ENCODE results near the gene CHN2.

The CHN2 gene

DNA sequence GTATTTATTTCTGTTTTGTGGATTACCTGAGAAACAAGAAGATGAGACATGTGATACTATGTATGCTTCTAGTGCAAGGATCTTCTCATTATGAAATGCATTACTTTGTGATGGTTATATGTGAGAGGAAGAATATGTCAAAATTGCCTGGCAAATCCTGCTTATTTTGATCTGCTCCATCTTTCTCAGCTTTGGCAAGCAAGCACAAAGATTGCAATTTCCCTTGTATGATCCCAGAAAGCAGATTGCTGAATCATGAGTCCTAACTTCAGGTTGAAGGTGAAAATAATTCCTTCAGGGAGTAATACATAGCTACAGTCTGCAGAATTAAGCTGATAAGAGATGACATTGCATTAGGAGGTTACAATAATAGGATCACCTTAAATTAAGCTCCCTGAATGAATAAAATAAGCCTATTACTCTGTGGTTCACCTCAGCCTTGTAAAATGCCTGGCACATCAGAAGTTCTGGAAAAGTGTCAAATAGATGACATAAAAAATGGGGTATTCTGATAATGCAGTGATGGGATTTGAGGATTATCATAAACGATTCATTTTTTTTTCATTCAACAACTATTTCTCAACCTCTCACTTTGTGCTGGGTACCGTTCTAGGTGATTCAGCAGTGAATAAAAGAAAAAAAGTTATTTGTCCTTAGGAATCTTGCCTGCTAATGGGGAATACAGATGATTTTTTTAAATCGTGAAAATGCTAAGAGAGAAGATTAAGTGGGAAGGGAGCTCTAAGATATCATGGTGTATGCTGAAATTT lies 120.7 kb downstream of the CHN2 start:
- no peak for DNase-seq

DNA sequence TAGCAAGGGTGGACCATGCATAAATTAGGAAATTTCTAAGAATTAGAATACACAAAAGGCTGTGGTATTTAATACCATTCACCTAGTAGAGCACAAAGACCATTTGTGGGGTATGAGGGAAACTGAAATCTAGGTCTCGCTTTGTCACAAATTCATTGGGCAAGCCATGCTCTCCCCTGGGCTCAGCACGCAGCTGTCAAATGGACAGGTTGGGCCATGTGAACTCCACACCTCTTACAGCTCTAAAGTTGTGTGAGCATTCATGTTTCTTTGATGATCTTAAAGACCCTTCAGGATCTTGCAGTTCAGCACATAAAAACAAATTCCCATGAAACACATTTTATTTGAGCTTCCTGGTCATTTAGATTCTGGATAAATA lies 121.3 kb downstream of the CHN2 start:
- DNase-seq, result no peak

DNA sequence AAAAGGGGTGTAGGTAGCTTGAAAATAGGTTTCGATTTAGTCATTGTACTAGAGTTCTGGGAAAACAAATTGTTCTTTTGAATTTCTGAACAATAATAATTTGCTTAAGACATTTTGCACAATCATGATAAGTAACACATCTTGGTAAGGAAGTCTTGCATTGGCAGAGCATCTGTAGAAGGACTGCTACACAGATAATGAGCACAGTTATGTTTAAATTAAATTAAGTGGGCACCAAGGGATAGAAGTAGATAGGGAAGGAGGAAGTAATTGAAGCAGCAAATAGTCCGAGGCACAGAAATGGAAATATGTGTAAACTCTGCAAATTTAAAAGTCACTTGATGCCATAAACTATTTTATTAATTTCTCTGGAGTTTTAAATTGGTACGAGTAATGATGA lies 122.4 kb downstream of the CHN2 start:
- DNase-seq, result no peak

DNA sequence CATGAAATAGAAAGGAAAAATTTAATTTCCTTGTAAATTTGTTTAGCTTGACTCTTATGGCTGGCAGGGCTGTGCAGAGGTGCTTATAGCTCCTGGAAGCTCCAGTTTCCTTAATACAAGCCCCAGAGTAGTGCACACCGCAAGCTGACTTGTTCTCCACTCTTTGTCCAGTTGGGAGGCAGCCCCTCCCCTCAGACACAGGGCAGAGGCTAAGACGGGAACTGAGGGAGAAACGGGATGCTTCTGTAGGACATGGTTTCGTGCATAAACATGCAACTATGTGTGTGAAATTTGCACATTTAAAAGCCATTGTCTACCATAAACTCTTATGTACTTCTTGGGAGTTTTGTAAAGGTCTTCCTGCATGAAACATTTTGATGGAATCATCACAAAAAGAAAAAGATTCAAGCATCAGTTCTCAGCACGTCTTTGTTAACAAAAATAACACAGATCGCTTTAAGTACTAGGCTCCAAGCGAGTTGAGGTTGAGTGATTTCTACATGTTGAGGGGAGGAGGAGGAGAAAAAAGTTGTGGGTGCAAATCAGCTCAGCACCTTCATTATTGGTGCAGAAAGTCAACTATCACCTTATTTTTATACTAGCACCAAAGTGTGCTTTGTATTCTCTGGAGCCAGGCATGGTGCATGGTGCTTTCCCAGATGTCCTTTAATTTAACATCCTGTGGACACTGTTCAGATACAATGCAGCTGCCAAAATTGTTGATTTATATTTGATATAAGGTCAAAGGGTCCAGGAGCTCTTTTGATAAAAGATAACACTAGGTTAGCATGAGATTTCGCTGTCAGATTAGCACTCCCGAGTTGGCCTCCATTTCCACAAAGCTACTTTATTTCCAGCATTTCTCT lies 124.5 kb downstream of the CHN2 start:
- no peak for DNase-seq

DNA sequence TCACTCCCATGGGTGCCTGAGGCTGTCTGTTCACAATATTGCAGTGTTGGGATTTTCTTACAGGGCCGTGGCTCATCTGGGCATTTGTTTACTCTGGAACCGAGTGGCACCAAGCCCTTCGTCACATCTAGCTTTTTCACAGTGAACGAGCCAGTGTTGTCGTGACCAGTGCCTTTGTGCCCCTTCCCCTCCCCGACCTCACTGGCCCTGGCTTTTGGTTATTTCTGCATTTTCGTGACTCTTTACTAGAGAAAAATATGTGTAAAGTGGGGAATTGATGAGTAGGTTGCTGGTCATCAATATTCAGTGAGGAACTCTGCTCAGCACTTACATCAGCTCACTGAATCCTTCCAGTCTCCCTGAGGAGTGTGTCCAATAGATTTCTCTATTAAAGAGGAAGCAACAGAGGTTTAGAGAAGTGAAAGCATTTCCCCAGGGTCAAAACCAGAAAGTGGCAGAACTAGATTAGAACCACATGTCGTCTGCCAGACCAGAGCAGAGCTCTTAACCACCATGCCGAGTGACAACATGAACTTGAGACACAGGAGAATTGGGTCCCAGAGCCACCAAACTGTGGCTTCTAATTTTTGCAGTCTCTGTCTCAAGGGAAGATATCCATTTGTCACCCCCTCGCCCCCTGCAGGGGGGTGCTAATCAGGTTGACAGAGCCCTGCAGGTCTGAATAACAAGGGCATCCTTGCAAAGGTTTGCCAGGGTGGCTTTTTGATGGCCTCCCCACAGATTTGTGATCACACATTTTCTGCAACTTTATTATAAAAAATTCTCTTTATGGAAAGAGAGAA lies 125.3 kb downstream of the CHN2 start:
- peak; percentile 8 to 38 for DNase-seq

DNA sequence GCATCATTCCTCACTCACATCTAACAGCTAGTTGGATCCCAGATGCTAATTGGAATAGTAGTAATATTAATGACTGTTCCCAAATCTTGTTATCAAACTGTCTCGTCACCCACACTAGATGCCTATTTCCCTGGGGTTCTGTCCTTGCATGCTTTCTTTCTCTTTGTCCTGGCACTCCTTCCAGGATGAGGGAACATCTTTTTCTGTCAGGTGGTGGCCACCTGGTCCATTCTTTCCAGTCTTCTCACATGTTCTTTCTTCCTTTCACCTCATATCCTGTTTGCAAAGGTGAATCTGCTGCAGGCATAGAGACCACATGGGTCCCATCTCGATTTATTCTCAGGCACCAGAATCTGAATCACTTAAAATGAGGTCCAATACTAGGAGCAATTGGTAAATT lies 126.0 kb downstream of the CHN2 start:
- no peak for DNase-seq

DNA sequence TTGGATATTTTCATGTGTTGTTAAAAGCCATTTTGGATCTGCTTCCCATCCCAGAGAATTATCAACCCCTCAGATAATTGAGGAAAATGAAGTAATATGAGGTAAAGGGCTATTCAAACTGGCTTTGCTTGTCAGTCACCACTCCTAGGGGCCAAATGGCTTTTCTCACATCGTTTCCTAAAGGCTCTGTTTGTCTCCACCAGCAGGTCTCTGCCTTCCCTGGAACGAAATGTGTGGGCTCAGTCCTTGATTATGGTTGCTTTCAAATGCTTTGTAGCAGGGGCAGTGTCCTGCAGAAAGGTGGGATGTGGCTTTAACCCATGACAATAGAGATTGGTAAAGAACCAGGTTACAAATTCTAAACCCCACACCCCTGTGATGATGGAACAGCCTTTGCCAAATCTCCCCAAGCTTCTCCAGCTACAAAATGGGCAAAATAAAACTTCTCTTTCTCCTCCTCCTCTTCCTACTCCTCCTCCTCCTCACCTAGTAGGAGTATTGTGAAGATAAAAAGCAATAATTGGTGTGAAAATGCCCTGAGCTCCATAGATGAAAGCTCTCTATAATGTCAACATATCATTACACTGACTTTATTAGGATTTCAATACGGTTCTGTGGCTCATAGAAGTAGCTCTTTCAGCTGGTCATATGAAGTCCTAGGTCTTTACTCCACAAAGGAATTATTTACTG lies 127.6 kb downstream of the CHN2 start:
- DNase-seq, result no peak

DNA sequence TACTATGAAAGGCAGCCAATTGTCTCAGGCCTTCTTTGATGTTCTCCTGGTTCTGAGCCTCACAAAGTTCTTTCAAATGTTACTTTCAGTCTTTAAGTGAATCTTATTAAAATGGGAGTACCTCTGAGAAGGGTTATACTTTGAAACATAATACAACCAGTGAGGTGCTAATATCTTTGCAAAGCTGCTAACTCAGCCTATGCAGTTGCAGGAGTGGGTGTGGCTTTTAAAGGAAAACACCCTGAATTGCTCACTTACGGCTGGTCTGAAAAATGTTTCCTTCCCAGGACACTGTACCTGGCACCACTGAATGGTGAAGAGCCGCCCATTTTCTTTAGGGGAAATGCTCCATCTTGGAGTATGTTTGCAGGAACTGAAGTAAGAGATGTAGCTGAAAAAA lies 130.9 kb downstream of the CHN2 start:
- DNase-seq, result no peak

DNA sequence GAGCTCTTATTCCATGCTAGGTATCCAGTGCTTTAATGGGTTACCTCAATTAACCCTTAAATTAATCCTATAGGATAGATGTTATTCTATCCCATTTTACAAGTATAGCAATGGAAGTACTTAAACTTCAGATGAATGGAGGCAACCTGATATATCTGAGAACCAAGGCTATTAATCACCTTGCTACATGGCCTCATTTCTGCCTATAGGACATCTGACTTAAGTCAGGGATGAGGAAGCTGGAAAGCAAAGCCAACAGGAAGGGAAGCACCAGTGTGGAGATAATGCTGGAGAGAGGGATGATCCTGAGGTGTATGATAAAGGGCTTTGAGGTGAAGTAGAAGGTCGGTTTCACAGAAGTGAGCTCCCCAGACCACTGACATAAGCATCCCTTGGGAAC lies 132.3 kb downstream of the CHN2 start:
- DNase-seq, result no peak

DNA sequence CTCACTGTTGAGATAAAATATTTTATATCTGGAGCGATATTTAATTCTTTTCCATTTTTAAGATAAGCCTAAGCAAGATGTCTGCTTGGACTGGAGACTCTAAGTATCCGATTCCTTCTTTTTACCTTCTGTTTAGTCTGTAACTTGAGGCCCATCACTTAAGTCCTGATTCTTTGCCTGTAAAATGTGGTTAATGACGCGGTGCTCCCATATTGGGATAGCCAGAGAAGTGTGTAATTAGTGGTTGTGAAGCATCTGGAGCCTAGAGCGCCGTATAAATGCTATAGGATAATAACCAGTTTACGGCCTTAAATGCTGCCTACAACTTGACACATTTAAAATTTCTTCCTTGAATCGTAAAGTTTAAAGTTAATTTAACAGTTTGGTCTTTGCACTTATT lies 132.9 kb downstream of the CHN2 start:
- DNase-seq, result no peak

DNA sequence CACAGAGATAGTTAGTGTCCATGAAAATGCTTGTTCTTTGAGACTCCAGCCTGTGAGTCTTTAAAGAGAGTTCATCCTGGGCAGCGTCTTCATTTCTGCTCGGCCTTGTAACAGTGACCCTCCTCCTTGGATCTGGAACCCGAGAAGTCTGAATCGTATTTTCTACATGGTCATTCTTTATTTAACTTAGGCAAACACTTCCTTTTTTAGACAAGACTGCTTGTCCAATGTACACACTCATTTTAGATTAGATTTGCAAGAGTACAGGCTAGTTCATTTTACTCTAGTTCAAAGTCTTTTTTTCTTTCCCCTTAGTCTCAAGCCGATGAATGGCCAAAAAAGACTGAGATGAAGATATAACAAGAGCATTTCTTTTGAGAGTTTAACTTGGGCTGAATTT lies 133.5 kb downstream of the CHN2 start:
- no peak for DNase-seq

DNA sequence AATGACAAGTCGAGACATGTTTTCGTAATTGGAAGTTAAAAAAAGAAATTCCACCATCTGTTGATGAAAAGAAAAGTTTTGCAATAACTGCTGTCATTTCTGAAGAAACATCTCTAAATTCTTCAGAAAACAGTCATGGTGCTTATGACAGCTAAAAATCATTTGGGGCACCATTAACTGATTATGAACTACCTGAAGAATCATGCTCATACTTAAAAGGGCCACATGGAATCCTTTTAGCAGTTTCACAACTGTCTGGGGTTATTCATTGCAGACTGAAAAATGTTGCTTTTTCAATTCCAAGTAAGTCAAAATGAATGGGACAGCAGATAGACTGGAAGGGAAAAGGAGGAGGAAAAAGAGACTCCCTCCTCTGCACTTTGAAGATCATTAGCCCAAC lies 134.2 kb downstream of the CHN2 start:
- no peak for DNase-seq

DNA sequence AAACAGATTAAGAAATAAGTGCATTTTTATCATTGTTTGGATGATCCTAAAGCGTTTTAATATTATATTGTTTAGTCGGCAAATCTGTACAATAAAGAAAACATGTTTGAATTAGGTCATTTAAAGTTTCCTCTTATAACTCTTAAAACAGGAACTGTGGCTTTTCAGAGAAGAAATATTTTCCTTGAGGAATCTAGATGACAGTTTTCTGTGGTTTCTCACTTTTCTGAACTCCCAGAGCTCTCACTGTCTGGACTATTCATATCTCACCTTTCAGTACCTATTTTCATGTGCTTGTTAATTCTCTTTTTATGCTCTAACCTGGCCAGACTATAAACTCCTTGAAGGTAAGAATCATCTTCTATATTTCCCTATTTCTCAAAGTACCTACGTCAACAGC lies 135.1 kb downstream of the CHN2 start:
- no peak for DNase-seq

DNA sequence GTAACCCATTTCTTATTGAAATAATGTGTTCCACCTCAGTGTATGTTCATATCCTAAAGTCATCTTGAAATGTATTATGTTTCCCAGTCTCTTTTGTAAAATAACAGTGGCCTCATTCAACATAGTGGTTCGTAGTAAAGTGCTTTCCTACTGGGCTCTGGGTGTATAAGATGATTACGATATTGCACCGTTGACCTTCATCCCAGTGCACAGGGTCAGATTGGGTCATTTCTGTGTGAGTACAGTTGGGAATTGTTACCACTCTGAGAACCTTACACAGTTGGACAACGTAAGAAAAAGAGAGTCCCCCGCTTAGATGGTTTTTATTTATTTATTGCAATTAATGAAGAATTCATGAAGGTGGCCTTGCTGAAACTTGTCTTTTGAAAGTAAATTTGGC lies 135.6 kb downstream of the CHN2 start:
- DNase-seq, result no peak

DNA sequence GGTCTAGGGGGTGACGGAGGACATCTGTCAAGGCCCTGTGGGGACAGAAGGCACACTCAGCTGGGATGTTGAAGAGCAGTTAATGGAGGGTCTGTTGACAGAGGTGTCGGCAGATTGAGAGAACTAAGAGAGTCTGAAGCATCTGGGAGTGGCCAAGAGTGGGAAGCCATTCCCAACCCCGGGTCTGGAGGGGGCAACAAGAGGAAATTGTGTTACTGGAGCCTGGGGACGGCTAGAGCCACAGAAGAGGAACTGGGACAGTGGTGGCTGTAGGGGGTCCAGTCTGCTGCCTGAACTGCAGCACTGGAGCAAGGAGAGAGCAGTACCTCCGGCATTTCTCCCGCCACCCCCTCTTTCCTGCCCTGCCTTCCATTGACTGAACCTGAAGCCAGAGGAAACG lies 136.6 kb downstream of the CHN2 start:
- no peak for DNase-seq

DNA sequence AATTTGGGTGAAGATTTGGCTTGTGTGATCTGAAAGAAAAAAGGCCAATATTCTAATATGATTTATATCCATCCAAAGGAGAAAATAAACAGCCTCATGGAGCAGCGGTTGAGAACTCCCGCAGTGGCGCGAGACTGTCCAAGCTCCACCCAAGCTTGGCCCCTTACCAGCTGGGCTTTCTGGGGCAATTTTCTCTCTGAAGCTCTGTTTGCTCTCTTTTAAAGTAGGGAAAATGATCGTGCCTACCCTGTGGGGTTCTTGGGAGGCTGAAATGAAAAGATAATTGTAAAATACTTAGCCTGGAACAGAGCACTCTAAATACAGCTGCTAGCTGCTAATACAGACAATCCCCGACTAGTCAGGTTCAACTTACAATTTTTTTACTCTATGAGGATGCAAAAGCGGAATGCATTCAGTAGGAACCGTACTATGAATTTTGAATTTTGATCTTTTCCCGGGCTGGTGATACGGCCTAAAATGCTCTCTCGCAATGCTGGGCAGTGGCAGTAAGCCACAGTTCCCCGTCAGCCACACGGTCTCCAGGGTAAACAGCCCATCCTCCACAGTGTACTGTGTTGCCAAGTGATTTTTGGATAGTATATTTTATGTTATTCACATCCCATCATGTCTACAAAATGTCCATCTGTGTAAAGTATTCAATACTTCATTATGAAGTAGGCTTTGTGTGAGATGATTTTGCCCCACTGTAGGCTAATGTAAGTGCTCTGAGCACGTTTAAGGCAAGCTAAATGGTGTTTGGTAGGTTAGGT lies 137.7 kb downstream of the CHN2 start:
- no peak for DNase-seq

DNA sequence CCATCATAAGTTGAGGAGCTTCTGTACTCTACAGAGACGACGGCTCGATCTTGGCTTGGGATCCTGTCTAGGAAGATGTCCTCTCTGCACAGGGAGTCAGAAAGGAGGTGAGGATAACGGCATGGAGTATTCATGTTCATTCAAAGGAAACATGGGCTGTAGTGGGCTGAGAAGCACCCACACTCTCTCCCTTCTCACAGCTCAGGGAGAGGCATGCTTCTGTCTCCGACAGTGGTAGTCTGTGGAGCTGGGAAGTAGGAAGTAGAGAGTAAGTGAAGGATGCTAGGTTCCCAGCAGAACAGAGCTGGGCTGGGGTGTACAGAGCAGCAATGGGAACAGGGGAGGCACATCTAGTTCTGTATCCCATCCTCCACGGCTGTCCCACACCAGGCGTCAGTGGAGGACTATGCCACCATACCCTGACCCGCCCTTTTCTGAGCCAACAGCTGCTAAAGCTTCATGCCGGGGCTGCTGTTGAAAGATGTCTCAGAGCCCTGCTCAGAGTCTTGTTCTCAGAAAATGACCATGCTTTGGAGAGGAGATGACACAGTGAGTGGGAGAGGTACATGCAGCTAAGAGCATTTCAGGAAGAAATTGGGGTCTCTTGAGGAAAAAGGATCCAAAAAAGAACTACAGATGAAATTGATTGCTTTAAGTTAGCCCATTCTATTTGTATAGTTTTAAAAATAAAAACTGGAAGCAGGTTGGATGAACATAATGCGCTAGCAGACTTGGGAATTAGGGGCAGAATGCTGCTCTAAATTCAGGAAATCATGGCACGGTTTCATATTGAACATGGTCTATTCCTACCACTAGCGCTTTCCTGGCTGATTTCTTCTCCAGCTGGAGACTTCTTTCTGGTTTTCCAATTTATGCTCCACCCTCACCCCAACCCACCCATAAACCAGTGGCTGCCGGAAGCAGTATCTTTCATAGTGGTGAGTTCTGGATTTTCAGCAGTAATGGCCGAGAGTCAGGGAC lies 138.6 kb downstream of the CHN2 start:
- DNase-seq, result no peak

DNA sequence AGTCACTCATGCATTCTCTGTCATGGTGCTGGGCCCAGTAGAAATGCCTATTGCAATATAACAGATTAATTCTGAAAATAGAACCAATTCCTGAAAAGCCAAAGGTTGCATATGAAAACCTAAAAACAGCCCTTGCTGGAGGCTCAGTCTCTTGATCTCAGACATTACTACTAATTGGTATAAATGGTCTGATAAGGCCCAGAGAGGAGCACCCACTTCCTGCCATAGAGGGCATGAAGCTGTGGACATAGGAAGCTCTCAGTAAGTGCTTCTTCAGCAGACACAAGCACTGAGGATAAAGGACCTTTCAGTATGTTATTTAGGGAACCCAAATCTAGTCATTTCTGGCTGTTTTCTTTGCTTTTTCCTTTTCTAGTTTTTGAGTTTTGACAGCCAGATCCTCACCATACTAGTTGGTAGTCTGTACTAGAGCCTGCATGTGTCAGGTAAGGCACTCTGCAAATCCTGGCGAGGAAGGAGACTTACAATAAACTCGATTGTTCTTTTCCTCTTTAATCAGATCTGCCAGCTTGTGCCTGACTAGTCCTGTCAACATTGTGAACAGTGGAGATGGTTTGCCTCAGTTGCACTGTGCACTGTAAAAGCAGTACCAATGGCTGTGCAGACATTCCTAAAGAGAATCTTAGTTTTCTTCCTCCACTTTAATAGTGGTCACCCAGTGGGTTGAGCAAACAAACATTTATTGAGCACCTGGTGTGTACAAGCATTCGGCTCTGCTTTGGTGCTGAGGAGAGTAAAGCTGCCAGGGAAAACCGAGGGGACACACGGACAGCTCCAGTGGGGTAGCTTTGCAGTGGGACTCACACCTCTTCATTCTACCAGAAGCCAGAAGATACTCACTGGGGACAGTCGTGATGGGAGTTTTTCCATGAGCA lies 140.9 kb downstream of the CHN2 start:
- DNase-seq, result no peak

DNA sequence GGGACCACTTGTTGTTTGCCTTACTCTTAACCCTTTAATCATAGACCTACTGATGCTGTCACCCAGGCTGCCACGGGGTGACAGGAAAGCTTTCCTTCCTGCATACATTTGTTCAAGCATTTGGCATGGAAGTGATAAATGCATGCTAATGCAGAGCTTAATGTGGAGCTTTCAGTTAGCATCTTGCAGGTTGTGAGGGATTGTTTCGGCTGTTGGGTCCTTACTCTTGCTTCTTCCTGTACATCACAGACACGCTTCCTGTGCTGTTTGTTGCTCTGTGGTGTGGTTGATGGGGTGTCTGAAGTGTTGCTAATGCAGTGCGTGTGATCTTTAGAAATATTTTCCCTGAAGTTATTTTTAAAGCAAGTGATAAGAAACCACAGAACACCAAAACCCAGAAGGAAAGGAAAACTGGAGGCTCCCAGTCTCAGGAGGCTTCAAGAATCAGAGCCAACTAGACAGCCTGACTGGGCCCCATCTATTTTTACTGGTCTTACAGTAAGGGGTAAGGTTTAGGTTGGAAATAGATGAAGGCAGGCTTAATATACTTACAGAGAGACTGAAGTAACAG lies 143.1 kb downstream of the CHN2 start:
- peak; percentile 50 to 56 for DNase-seq
